A549 (cell line): ENCODE results near the gene DST. TPM values are rescaled to one million over a fixed set of nuclear protein-coding genes. Genes with fewer than 3 reads are reported as not detected.
"Not testable (repeated sequence)": the region's sequence is repeated elsewhere in the genome, so short reads cannot be mapped to it uniquely, and the experiment has no call there.

Source experiments
- ATAC-seq, 2 experiments: fragments of 200-7000 bp in 1 of 2; fragments of >200 bp in 1 of 2; cut with Nextera tagmentation in 1 of 2; cut with Tn5 transposase in 1 of 2; 3 replicates each; pipeline versions ENCODE4 v1.8.0 to v1.9.1; 2018 to 2020; ENCODE audit warnings: mild to moderate bottlenecking in 1 of 2, moderate library complexity in 1 of 2
- CTCF ChIA-PET: fragments of 300-600 bp; sonication (Branson Sonifier 250); formaldehyde crosslinking; extraction: SDS; loops from one replicate; lab custom pipeline; 2021; ENCODE audit warnings: antibody characterized with exemption, inconsistent platforms; lab: Yijun Ruan, JAX
- POLR2A ChIA-PET: fragments of 350-600 bp; formaldehyde crosslinking; extraction: SDS; loops from one replicate; lab custom pipeline; 2021; ENCODE audit warnings: antibody characterized with exemption, inconsistent platforms; lab: Yijun Ruan, JAX
- DNase-seq, 2 experiments: peaks; one replicate each; pipeline versions ENCODE4 v3.0.0 to v3.0.0-alpha.2; 2011 to 2016; ENCODE audit warnings: low read depth in 1 of 2, low spot score in 1 of 2
- FAIRE-seq: peaks from 2 replicates; lab custom pipeline; 2011; peaks lifted over from hg19 to GRCh38; lab: Jason Lieb, UNC
- H3K27ac ChIP-seq, 2 experiments: fragments of >200 bp; sonication (Bioruptor Twin); formaldehyde crosslinking; 3 replicates each; pipeline ENCODE4 v1.5.1; 2016 to 2017
- H3K4me1 ChIP-seq: fragments of >200 bp; sonication (Bioruptor Twin); formaldehyde crosslinking; 3 replicates; pipeline ENCODE4 v1.6.1; 2016
- H3K4me2 ChIP-seq: fragments of >200 bp; sonication (Bioruptor Twin); formaldehyde crosslinking; 3 replicates; pipeline ENCODE4 v1.6.1; 2016
- H3K4me3 ChIP-seq: fragments of >200 bp; sonication (Bioruptor Twin); formaldehyde crosslinking; 3 replicates; pipeline ENCODE4 v1.5.1; 2016
- H3K9me3 ChIP-seq: fragments of >200 bp; sonication (Bioruptor Twin); formaldehyde crosslinking; 3 replicates; pipeline ENCODE4 v1.6.1; 2016
- BCL3 ChIP-seq: fragments of >200 bp; sonication (Bioruptor Twin); formaldehyde crosslinking; IDR thresholded peaks from 3 replicates; pipeline ENCODE4 v1.6.1; 2016
- CHD4 ChIP-seq: fragments of 200-600 bp; sonication (generic); IDR thresholded peaks from 2 replicates; pipeline ENCODE4 v1.6.1; 2016; ENCODE audit warnings: antibody characterized with exemption, mild to moderate bottlenecking, borderline replicate concordance
- CTCF ChIP-seq: fragments of >200 bp; sonication (Bioruptor Twin); formaldehyde crosslinking; IDR thresholded peaks from 3 replicates; pipeline ENCODE4 v1.5.1; 2016
- EHF ChIP-seq: fragments of 250-450 bp; sonication (Bioruptor Pico); IDR thresholded peaks from 2 replicates; pipeline ENCODE4 v1.5.0; 2020; ENCODE audit warnings: mild to moderate bottlenecking
- EHMT2 ChIP-seq: fragments of 200-600 bp; sonication (generic); IDR thresholded peaks from 2 replicates; pipeline ENCODE4 v1.6.1; 2016; ENCODE audit warnings: antibody characterized with exemption, low read depth, mild to moderate bottlenecking, moderate library complexity
- ELK1 ChIP-seq: fragments of 150-350 bp; IDR thresholded peaks from 2 replicates; pipeline ENCODE4 v1.6.1; 2014; ENCODE audit warnings: low read depth, mild to moderate bottlenecking, low read length
- FOXS1 ChIP-seq: fragments of 250-450 bp; sonication (Bioruptor Pico); IDR thresholded peaks from 2 replicates; pipeline ENCODE4 v1.5.0; 2020; ENCODE audit warnings: mild to moderate bottlenecking, moderate library complexity
- HEYL ChIP-seq: fragments of 250-450 bp; sonication (Bioruptor Pico); IDR thresholded peaks from 2 replicates; pipeline ENCODE4 v1.8.0; 2021; ENCODE audit warnings: mild to moderate bottlenecking, moderate library complexity
- HOXB5 ChIP-seq: fragments of 250-450 bp; sonication (Bioruptor Pico); IDR thresholded peaks from 2 replicates; pipeline ENCODE4 v1.5.0; 2020; ENCODE audit warnings: mild to moderate bottlenecking, moderate library complexity
- KDM1A ChIP-seq: fragments of 200-600 bp; sonication (generic); IDR thresholded peaks from 2 replicates; pipeline ENCODE4 v1.6.1; 2016; ENCODE audit warnings: low read depth, mild to moderate bottlenecking
- KDM5A ChIP-seq: fragments of 200-600 bp; sonication (generic); IDR thresholded peaks from 2 replicates; pipeline ENCODE4 v1.6.1; 2016; ENCODE audit warnings: antibody characterized with exemption, mild to moderate bottlenecking
- MAX ChIP-seq: IDR thresholded peaks from 2 replicates; pipeline ENCODE4 v1.6.1; 2012
- MAZ ChIP-seq: fragments of 150-350 bp; IDR thresholded peaks from 2 replicates; pipeline ENCODE4 v1.6.1; 2014; ENCODE audit warnings: antibody characterized with exemption, low read depth, low read length, borderline replicate concordance
- MYC ChIP-seq: IDR thresholded peaks from 2 replicates; pipeline ENCODE4 v1.6.1; 2012; ENCODE audit warnings: mild to moderate bottlenecking, inconsistent platforms, low read length, improper control_type of control experiment, borderline replicate concordance
- NPAS2 ChIP-seq: fragments of 250-450 bp; sonication (Bioruptor Pico); IDR thresholded peaks from 2 replicates; pipeline ENCODE4 v1.8.0; 2022; ENCODE audit warnings: mild to moderate bottlenecking, moderate library complexity, borderline replicate concordance
- NR3C1 ChIP-seq: fragments of >200 bp; sonication (Bioruptor Twin); formaldehyde crosslinking; IDR thresholded peaks from 3 replicates; pipeline ENCODE4 v1.6.1; 2017
- POLR2A ChIP-seq: IDR thresholded peaks from 2 replicates; pipeline ENCODE4 v1.6.1; 2012; ENCODE audit warnings: mild to moderate bottlenecking, low read length
- POLR2AphosphoS2 ChIP-seq: conservative IDR thresholded peaks from 2 replicates; pipeline ENCODE4 v1.6.1; 2012; ENCODE audit warnings: low read length, improper control_type of control experiment, inconsistent platforms
- REST ChIP-seq: fragments of 200-600 bp; sonication (generic); IDR thresholded peaks from 2 replicates; pipeline ENCODE4 v1.6.1; 2016; ENCODE audit warnings: antibody characterized with exemption, mild to moderate bottlenecking, moderate library complexity
- RFX5 ChIP-seq: fragments of 450-650 bp; IDR thresholded peaks from 2 replicates; pipeline ENCODE4 v1.7.1; 2014; ENCODE audit warnings: antibody characterized with exemption, mild to moderate bottlenecking, moderate library complexity
- SMC3 ChIP-seq: fragments of >200 bp; sonication (Bioruptor Twin); formaldehyde crosslinking; IDR thresholded peaks from 3 replicates; pipeline ENCODE4 v1.6.1; 2018; ENCODE audit warnings: inconsistent platforms
- SREBF2 ChIP-seq: fragments of 450-650 bp; IDR thresholded peaks from 2 replicates; pipeline ENCODE4 v1.6.1; 2014; ENCODE audit warnings: mild to moderate bottlenecking, moderate library complexity
- TP53 ChIP-seq: fragments of 250-450 bp; sonication (Bioruptor Pico); IDR thresholded peaks from 2 replicates; pipeline ENCODE4 v1.5.0; 2021; ENCODE audit warnings: mild to moderate bottlenecking, moderate library complexity
- ZFP36 ChIP-seq: fragments of 450-650 bp; IDR thresholded peaks from 2 replicates; pipeline ENCODE4 v1.6.1; 2014; ENCODE audit warnings: borderline replicate concordance; ENCODE audit not compliant: partially characterized antibody
- ZNF302 ChIP-seq: fragments of 250-450 bp; sonication (Bioruptor Pico); IDR thresholded peaks from 2 replicates; pipeline ENCODE4 v1.9.0; 2021; ENCODE audit warnings: inconsistent platforms, mild to moderate bottlenecking, moderate library complexity
- WGBS: methylation state at CpG from one replicate; pipeline ENCODE4 v1.1.6; 2017; ENCODE audit errors: missing lambda C conversion rate; 5-methylcytosine and 5-hydroxymethylcytosine counted together
- polyA plus RNA-seq, 4 experiments: library from polyadenylated mRNA; depleted of rRNA in 3 of 4; stranded (reverse); fragments of >200 nt; fragmentation: RNase III in 1 of 4; extraction: RNeasy Plus Mini Kit Qiagen cat#74134 plus additional on column Dnase treatment in 1 of 4; gene quantifications; 2 replicates in 3 of 4; 3 replicates in 1 of 4; pipeline ENCODE4 v1.2.3, GENCODE V29; 2011 to 2017

DST gene
- polyA plus RNA-seq, 2 of the 4 experiments (the other 2 are of a cell fraction), result 32.4 to 99.0 TPM

GRCh38 chr6:56663344-56663743 lies 20.7 kb upstream of the DST start:
- TF ChIP-seq ZNF302 (CRISPR knock-in tag), result no peak
- TF ChIP-seq BCL3, result no peak
- no peak for TF ChIP-seq EHF (CRISPR knock-in tag)
- TF ChIP-seq NPAS2, result no peak
- TF ChIP-seq EHMT2, result no peak
- TF ChIP-seq HEYL (CRISPR knock-in tag), result no peak
- TF ChIP-seq CHD4, result no peak
- TF ChIP-seq ELK1, result no peak
- TF ChIP-seq MAX, result no peak
- no peak for TF ChIP-seq HOXB5 (CRISPR knock-in tag)
- TF ChIP-seq TP53 (CRISPR knock-in tag), result no peak
- no peak for TF ChIP-seq RFX5
- TF ChIP-seq KDM1A, result no peak
- no peak for TF ChIP-seq POLR2A
- TF ChIP-seq NR3C1, result no peak
- no peak for TF ChIP-seq SREBF2
- TF ChIP-seq MYC, result no peak
- ChIA-PET POLR2A (no interaction called here), CTCF (interaction anchor here (0.8 kb wide), 1 partner anchor 100 kb away, joined by 3 read pairs; no protein-coding TSS in a partner anchor)
- peaks cover 54% of the 10 kb centered on the region for H3K4me1 ChIP-seq
- no peaks in the 10 kb centered on the region for H3K9me3 ChIP-seq
- ATAC-seq (peak in 1 of 2 experiments; percentile 26; a peak in 3 of 6 replicates), DNase-seq (peak in 1 of 2 experiments; percentile 17), FAIRE-seq (no peak)
- WGBS, result 40% methylated on average over 3 of the region's 3 CpGs
- H3K4me3 ChIP-seq, result no peak overlapping the region
- no peak overlapping the region for H3K27ac ChIP-seq
- H3K4me2 ChIP-seq, result peak overlapping the region; percentile 37

- H3K4me2 ChIP-seq, H3K9me3 ChIP-seq, POLR2A ChIA-PET, H3K27ac ChIP-seq, H3K4me3 ChIP-seq, FAIRE-seq, DNase-seq, ATAC-seq: not testable (repeated sequence)
- CTCF ChIA-PET, result interaction anchor here (1.2 kb wide), 2 partner anchors 9 to 24 kb away, joined by 3 read pairs; no protein-coding TSS in a partner anchor
- WGBS, result 96% methylated on average over 3 of the region's 3 CpGs
- peaks cover 54% of the 10 kb centered on the region for H3K4me1 ChIP-seq
Measured at GRCh38 chr6:56661338-56661737, 18.6 kb upstream of the DST start.

- Histone ChIP-seq H3K9me3 (no peaks in the 10 kb centered on the region), H3K4me1 (peaks cover 64% of the 10 kb centered on the region), H3K4me2 (no peak overlapping the region)
- ATAC-seq (no peak; a peak in 1 of 6 replicates), FAIRE-seq (no peak)
- TF ChIP-seq FOXS1 (no peak), SMC3 (no peak), CHD4 (no peak), MAZ (no peak), EHMT2 (no peak), KDM5A (no peak), POLR2A (no peak), ELK1 (no peak), POLR2AphosphoS2 (no peak), CTCF (no peak), REST (no peak), ZFP36 (no peak)
- TF ChIP-seq, all 56 proteins: peak for 0
- ChIA-PET POLR2A (interaction anchor here (0.6 kb wide), 1 partner anchor 24 kb away, joined by 6 read pairs; no protein-coding TSS in a partner anchor), CTCF (no interaction called here)
- peak overlapping the region in 1 of 2 experiments; percentile 59; a peak in 3 of 6 replicates for H3K27ac ChIP-seq
- no peak overlapping the region for H3K4me3 ChIP-seq
- WGBS, result 96% methylated on average over 3 of the region's 3 CpGs
- DNase-seq, result no peak
Measured at GRCh38 chr6:56660381-56660730, 17.7 kb upstream of the DST start.
